SW480 (cell line): Measurements from ENCODE around the gene ARHGAP9.

ENCODE experiments used
- DNase-seq: peaks from one replicate; pipeline ENCODE4 v3.0.0-alpha.2; 2016; ENCODE audit warnings: low spot score

Gene ARHGAP9

GRCh38 chr12:57472391-57472790 is 7.3 kb downstream of the ARHGAP9 start:
- no peak for DNase-seq

GRCh38 chr12:57471661-57472060 is 8.0 kb downstream of the ARHGAP9 start:
- DNase-seq: no peak

GRCh38 chr12:57470970-57471656 is 8.6 kb downstream of the ARHGAP9 start:
- no peak for DNase-seq

- DNase-seq: no peak
Observed at GRCh38 chr12:57470286-57470969, 9.2 kb downstream of the ARHGAP9 start.

GRCh38 chr12:57469296-57470164 is 10.1 kb downstream of the ARHGAP9 start:
- no peak for DNase-seq

GRCh38 chr12:57467915-57468314 is 11.8 kb downstream of the ARHGAP9 start:
- DNase-seq: no peak

GRCh38 chr12:57467212-57467874 is 12.3 kb downstream of the ARHGAP9 start:
- no peak for DNase-seq

- no peak for DNase-seq
Observed at GRCh38 chr12:57465747-57466505, 13.7 kb downstream of the ARHGAP9 start.

GRCh38 chr12:57465030-57465746 is 14.5 kb downstream of the ARHGAP9 start:
- DNase-seq: no peak

GRCh38 chr12:57464569-57464968 is 15.1 kb downstream of the ARHGAP9 start:
- no peak for DNase-seq

- DNase-seq: no peak
Observed at GRCh38 chr12:57462912-57463253, 16.8 kb downstream of the ARHGAP9 start.

GRCh38 chr12:57462251-57462911 is 17.3 kb downstream of the ARHGAP9 start:
- DNase-seq: peak; percentile 95

- no peak for DNase-seq
Observed at GRCh38 chr12:57461917-57462250, 17.8 kb downstream of the ARHGAP9 start.

- DNase-seq: peak; percentile 50
Observed at GRCh38 chr12:57461276-57461916, 18.3 kb downstream of the ARHGAP9 start.

- no peak for DNase-seq
Observed at GRCh38 chr12:57460841-57461275, 18.8 kb downstream of the ARHGAP9 start.

GRCh38 chr12:57460468-57460784 is 19.2 kb downstream of the ARHGAP9 start:
- DNase-seq: peak; percentile 51

- DNase-seq: no peak
Observed at GRCh38 chr12:57459750-57460467, 19.8 kb downstream of the ARHGAP9 start, which contains the start of gene GLI1. GLI1 (plus strand) TSS chr12:57459785; CDS start chr12:57463692, 3,907 bp downstream.

- DNase-seq: peak; percentile 94
Observed at GRCh38 chr12:57459055-57459749, 20.5 kb downstream of the ARHGAP9 start.

- no peak for DNase-seq
Observed at GRCh38 chr12:57458665-57459054, 21.0 kb downstream of the ARHGAP9 start.
